K562 (cell line): ENCODE data around the gene MCL1. TPM values are rescaled to one million over a fixed set of nuclear protein-coding genes. Genes with fewer than 3 reads are reported as not detected.

ENCODE experiments used
- ARID3A ChIP-seq: IDR thresholded peaks from 2 replicates; pipeline ENCODE4 v1.6.1; 2012; ENCODE audit warnings: low read depth, low read length, improper control_type of control experiment, borderline replicate concordance
- CBX1 ChIP-seq: sonication (generic); IDR thresholded peaks from 2 replicates; pipeline ENCODE4 v1.6.1; 2016; ENCODE audit warnings: antibody characterized with exemption, low read depth, mild to moderate bottlenecking
- CHD2 ChIP-seq: IDR thresholded peaks from 2 replicates; pipeline ENCODE4 v1.6.1; 2011; ENCODE audit warnings: low read depth, low read length
- E2F1 ChIP-seq: sonication (generic); formaldehyde crosslinking; IDR thresholded peaks from 2 replicates; pipeline ENCODE4 v1.8.1; 2023; ENCODE audit warnings: mild to moderate bottlenecking, missing genetic modification reagents, moderate library complexity
- ELF2 ChIP-seq: fragments of 250-450 bp; sonication (Bioruptor Pico); IDR thresholded peaks from 2 replicates; pipeline ENCODE4 v1.5.0; 2021; ENCODE audit warnings: mild to moderate bottlenecking
- MAFF ChIP-seq: IDR thresholded peaks from 2 replicates; pipeline ENCODE4 v1.6.1; 2012; ENCODE audit warnings: low read length, improper control_type of control experiment
- NFE2 ChIP-seq: IDR thresholded peaks from 2 replicates; pipeline ENCODE4 v1.6.1; 2014; ENCODE audit warnings: antibody characterized with exemption, low read depth
- NONO ChIP-seq, 2 experiments: fragments of 200-400 bp in 1 of 2; fragments of 450-650 bp in 1 of 2; formaldehyde crosslinking in 1 of 2; IDR thresholded peaks; 2 replicates each; pipeline ENCODE4 v1.6.1; 2017; ENCODE audit warnings: low read depth in 2 of 2, mild to moderate bottlenecking in 2 of 2, moderate library complexity in 2 of 2, low read length in 1 of 2
- PREB ChIP-seq: sonication (generic); formaldehyde crosslinking; IDR thresholded peaks from 2 replicates; pipeline ENCODE4 v1.8.1; 2023; ENCODE audit warnings: mild to moderate bottlenecking, missing genetic modification reagents
- RHOXF2B ChIP-seq: fragments of 250-450 bp; sonication (Bioruptor Pico); conservative IDR thresholded peaks from 2 replicates; pipeline ENCODE4 v1.5.1; 2021
- RUNX1 ChIP-seq: sonication (generic); IDR thresholded peaks from 2 replicates; pipeline ENCODE4 v1.6.1; 2016; ENCODE audit warnings: antibody characterized with exemption, low read depth
- SMARCE1 ChIP-seq: fragments of 450-650 bp; IDR thresholded peaks from 2 replicates; pipeline ENCODE4 v1.7.1; 2016; ENCODE audit warnings: mild to moderate bottlenecking
- TAL1 ChIP-seq: fragments of 450-650 bp; IDR thresholded peaks from 2 replicates; pipeline ENCODE4 v1.6.1; 2016; ENCODE audit warnings: mild to moderate bottlenecking
- TSHZ1 ChIP-seq: fragments of 250-450 bp; sonication (Bioruptor Pico); IDR thresholded peaks from 2 replicates; pipeline ENCODE4 v1.4.0; 2020; ENCODE audit warnings: mild to moderate bottlenecking, moderate library complexity
- ZBTB17 ChIP-seq: fragments of 450-650 bp; formaldehyde crosslinking; IDR thresholded peaks from 2 replicates; pipeline ENCODE4 v1.4.0; 2020; ENCODE audit warnings: mild to moderate bottlenecking
- ZNF75A ChIP-seq: fragments of 450-650 bp; formaldehyde crosslinking; IDR thresholded peaks from 2 replicates; pipeline ENCODE4 v1.4.0; 2020; ENCODE audit warnings: mild to moderate bottlenecking
- polyA plus RNA-seq, 8 experiments: library from polyadenylated mRNA; depleted of rRNA in 4 of 8; stranded (reverse) in 5 of 8; unstranded in 3 of 8; fragments of >200 nt; fragmentation: Nextera tagmentation in 2 of 8; fragmentation: Illumina TruSeq in 1 of 8; extraction: Ambion mirVana in 2 of 8; extraction: Trizol in 1 of 8; gene quantifications; 2 replicates each; pipeline versions ENCODE4 v1.2.1 to v1.2.3, GENCODE V29; 2011 to 2014; ENCODE audit warnings: inconsistent platforms in 1 of 8, missing spikeins in 1 of 8
- total RNA-seq, 7 experiments: library from RNA; depleted of rRNA in 6 of 7; stranded (reverse); fragments of >200 nt in 6 of 7; fragmentation: Illumina TruSeq in 2 of 7; extraction: Trizol in 2 of 7; gene quantifications; 2 replicates each; pipeline versions ENCODE4 v1.2.1 to v1.2.3, GENCODE V29; 2011 to 2021; ENCODE audit warnings: low replicate concordance in 1 of 7
- TF ChIP-seq, protein P1 (sequence below): fragments of 450-650 bp; formaldehyde crosslinking; IDR thresholded peaks from 2 replicates; pipeline ENCODE4 v1.4.0; 2022; ENCODE audit warnings: missing genetic modification characterization
- TF ChIP-seq, protein P2 (sequence below): fragments of 450-650 bp; conservative IDR thresholded peaks from 2 replicates; pipeline ENCODE4 v1.6.1; 2016; ENCODE audit warnings: missing genetic modification characterization, low read depth, mild to moderate bottlenecking, missing compliant biosample characterization, moderate library complexity

Gene MCL1
- total and polyA plus RNA-seq, 9 of the 15 experiments (the other 6 are each of a cell fraction or from before 2014, with no cell fraction given): 27.1 to 224 (median 138) TPM

- TF ChIP-seq TSHZ1 (CRISPR knock-in tag) (no peak), ELF2 (no peak), PREB (no peak), MAFF (no peak), ARID3A (no peak), ZBTB17 (CRISPR knock-in tag) (0 out of 2 replicates have a peak, but pooled peaks have one; percentile 40), CHD2 (0 out of 2 replicates have a peak, but pooled peaks have one; percentile 23), RUNX1 (no peak), RHOXF2B (no peak), NONO (IDR thresholded peaks at IDR 0.05; ENCODE audit: low read depth in 2 of 2, low read length in 1 of 2) (no peak), SMARCE1 (no peak), TAL1 (no peak), CBX1 (no peak; the same call in 1 of the 2 replicates), E2F1 (peak; percentile 67; the same call in 1 of the 2 replicates), ZNF75A (CRISPR knock-in tag) (no peak), NFE2 (no peak)
- TF ChIP-seq, protein P1, sequence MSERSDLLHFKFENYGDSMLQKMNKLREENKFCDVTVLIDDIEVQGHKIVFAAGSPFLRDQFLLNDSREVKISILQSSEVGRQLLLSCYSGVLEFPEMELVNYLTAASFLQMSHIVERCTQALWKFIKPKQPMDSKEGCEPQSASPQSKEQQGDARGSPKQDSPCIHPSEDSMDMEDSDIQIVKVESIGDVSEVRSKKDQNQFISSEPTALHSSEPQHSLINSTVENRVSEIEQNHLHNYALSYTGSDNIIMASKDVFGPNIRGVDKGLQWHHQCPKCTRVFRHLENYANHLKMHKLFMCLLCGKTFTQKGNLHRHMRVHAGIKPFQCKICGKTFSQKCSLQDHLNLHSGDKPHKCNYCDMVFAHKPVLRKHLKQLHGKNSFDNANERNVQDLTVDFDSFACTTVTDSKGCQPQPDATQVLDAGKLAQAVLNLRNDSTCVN: no peak
- TF ChIP-seq, protein P2, sequence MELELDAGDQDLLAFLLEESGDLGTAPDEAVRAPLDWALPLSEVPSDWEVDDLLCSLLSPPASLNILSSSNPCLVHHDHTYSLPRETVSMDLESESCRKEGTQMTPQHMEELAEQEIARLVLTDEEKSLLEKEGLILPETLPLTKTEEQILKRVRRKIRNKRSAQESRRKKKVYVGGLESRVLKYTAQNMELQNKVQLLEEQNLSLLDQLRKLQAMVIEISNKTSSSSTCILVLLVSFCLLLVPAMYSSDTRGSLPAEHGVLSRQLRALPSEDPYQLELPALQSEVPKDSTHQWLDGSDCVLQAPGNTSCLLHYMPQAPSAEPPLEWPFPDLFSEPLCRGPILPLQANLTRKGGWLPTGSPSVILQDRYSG (tag): no peak
Measured at GRCh38 chr1:150548632-150549495, 30.5 kb downstream of the MCL1 start, which contains the start of gene ADAMTSL4 (continued).
